WTC11 (cell line): Measurements from ENCODE around the gene PTCH1. TPM values are rescaled to one million over a fixed set of nuclear protein-coding genes. Genes with fewer than 3 reads are reported as not detected.

Source experiments
- ATAC-seq: fragments of 200-7000 bp; cut with Tn5 transposase; 2 replicates; pipeline ENCODE4 v1.10.0; 2021; ENCODE audit warnings: mild to moderate bottlenecking, moderate library complexity
- CTCF ChIA-PET: fragments of 300-600 bp; sonication (Branson Sonifier 250); formaldehyde crosslinking; loops from one replicate; lab custom pipeline; 2021; ENCODE audit warnings: antibody characterized with exemption; lab: Charles Lee
- POLR2A ChIA-PET: fragments of 350-600 bp; sonication (Branson Sonifier 250); formaldehyde crosslinking; loops from one replicate; lab custom pipeline; 2021; ENCODE audit warnings: antibody characterized with exemption; lab: Charles Lee
- DNase-seq: peaks from one replicate; pipeline ENCODE4 v3.0.0; 2021; ENCODE audit warnings: low spot score
- H3K27ac Mint-ChIP-seq: 2 replicates; pipeline ENCODE4 v1.8.0; 2021; ENCODE audit warnings: mixed read lengths
- H3K27me3 Mint-ChIP-seq: 2 replicates; pipeline ENCODE4 v1.8.0; 2021; ENCODE audit warnings: low read depth, mild to moderate bottlenecking, moderate library complexity, mixed read lengths
- H3K36me3 Mint-ChIP-seq: 2 replicates; pipeline ENCODE4 v1.8.0; 2021; ENCODE audit warnings: mixed read lengths
- H3K4me1 Mint-ChIP-seq: 2 replicates; pipeline ENCODE4 v1.8.0; 2022; ENCODE audit warnings: mixed read lengths
- H3K4me3 Mint-ChIP-seq: 2 replicates; pipeline ENCODE4 v1.8.0; 2021; ENCODE audit warnings: mild to moderate bottlenecking, moderate library complexity, mixed read lengths
- H3K9me3 Mint-ChIP-seq: 2 replicates; pipeline ENCODE4 v1.8.0; 2021; ENCODE audit warnings: mixed read lengths
- CBFB ChIP-seq: sonication (generic); formaldehyde crosslinking; IDR thresholded peaks from 2 replicates; pipeline ENCODE4 v1.8.1; 2022; ENCODE audit warnings: mild to moderate bottlenecking, low read depth, missing genetic modification reagents
- CTCF ChIP-seq: fragments of 200-600 bp; IDR thresholded peaks from 2 replicates; pipeline ENCODE4 v1.8.0; 2022; ENCODE audit warnings: antibody characterized with exemption
- FOXK1 ChIP-seq: sonication (generic); formaldehyde crosslinking; IDR thresholded peaks from 2 replicates; pipeline ENCODE4 v1.8.0; 2022; ENCODE audit warnings: mild to moderate bottlenecking, moderate library complexity, missing genetic modification reagents
- FOXP4 ChIP-seq: sonication (generic); formaldehyde crosslinking; IDR thresholded peaks from 2 replicates; pipeline ENCODE4 v1.8.0; 2022; ENCODE audit warnings: mild to moderate bottlenecking, missing genetic modification reagents
- KAT7 ChIP-seq: sonication (generic); formaldehyde crosslinking; IDR thresholded peaks from 2 replicates; pipeline ENCODE4 v1.8.1; 2023; ENCODE audit warnings: missing genetic modification reagents, mild to moderate bottlenecking, borderline replicate concordance
- MLX ChIP-seq: sonication (generic); formaldehyde crosslinking; IDR thresholded peaks from 2 replicates; pipeline ENCODE4 v1.8.1; 2023; ENCODE audit warnings: mild to moderate bottlenecking, missing genetic modification reagents, moderate library complexity
- SMAD4 ChIP-seq: sonication (generic); formaldehyde crosslinking; IDR thresholded peaks from 2 replicates; pipeline ENCODE4 v1.8.0; 2022; ENCODE audit warnings: mild to moderate bottlenecking, missing genetic modification reagents
- ZNF121 ChIP-seq: sonication (generic); formaldehyde crosslinking; IDR thresholded peaks from 2 replicates; pipeline ENCODE4 v1.8.0; 2023; ENCODE audit warnings: missing genetic modification reagents
- ZNF281 ChIP-seq: sonication (generic); formaldehyde crosslinking; IDR thresholded peaks from 2 replicates; pipeline ENCODE4 v1.8.0; 2023; ENCODE audit warnings: mild to moderate bottlenecking, missing genetic modification reagents
- ZNF423 ChIP-seq: fragments of 250-450 bp; sonication (Bioruptor Pico); IDR thresholded peaks from 2 replicates; pipeline ENCODE4 v2.1.2; 2022; ENCODE audit warnings: mild to moderate bottlenecking, moderate library complexity
- total RNA-seq: library from RNA; stranded (reverse); gene quantifications from 3 replicates; pipeline ENCODE4 v1.2.3, GENCODE V29; 2021
- TF ChIP-seq, protein P1 (sequence below): sonication (generic); formaldehyde crosslinking; IDR thresholded peaks from 2 replicates; pipeline ENCODE4 v1.8.1; 2023; ENCODE audit warnings: mild to moderate bottlenecking, missing genetic modification reagents
- TF ChIP-seq, protein P2 (sequence below): fragments of 250-450 bp; sonication (Bioruptor Pico); IDR thresholded peaks from 2 replicates; pipeline ENCODE4 v1.9.0; 2021; ENCODE audit warnings: mild to moderate bottlenecking, borderline replicate concordance
- TF ChIP-seq, protein P3 (sequence below): sonication (generic); formaldehyde crosslinking; IDR thresholded peaks from 2 replicates; pipeline ENCODE4 v1.8.0; 2022; ENCODE audit warnings: mild to moderate bottlenecking, missing genetic modification reagents

The PTCH1 gene
- total RNA-seq, 1 experiment from 2014 or later = 38.0 TPM

GRCh38 chr9:95512709-95513095, 4.1 kb downstream of the PTCH1 start:
- H3K4me1 Mint-ChIP-seq = peaks cover 50% of the 10 kb centered on the region
- ATAC-seq (no peak), DNase-seq (no peak)
- peaks cover 51% of the 10 kb centered on the region for H3K27me3 Mint-ChIP-seq
- TF ChIP-seq CBFB (CRISPR knock-in tag) = no peak
- no peak for TF ChIP-seq SMAD4
- no peak for TF ChIP-seq KAT7 (CRISPR knock-in tag)
- TF ChIP-seq, protein P1, sequence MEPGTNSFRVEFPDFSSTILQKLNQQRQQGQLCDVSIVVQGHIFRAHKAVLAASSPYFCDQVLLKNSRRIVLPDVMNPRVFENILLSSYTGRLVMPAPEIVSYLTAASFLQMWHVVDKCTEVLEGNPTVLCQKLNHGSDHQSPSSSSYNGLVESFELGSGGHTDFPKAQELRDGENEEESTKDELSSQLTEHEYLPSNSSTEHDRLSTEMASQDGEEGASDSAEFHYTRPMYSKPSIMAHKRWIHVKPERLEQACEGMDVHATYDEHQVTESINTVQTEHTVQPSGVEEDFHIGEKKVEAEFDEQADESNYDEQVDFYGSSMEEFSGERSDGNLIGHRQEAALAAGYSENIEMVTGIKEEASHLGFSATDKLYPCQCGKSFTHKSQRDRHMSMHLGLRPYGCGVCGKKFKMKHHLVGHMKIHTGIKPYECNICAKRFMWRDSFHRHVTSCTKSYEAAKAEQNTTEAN (CRISPR knock-in tag) = 0 out of 2 replicates have a peak, but pooled peaks have one; percentile 4
- TF ChIP-seq MLX (CRISPR knock-in tag) = no peak
- no peak for TF ChIP-seq FOXP4 (CRISPR knock-in tag)
- TF ChIP-seq ZNF423 = no peak
- POLR2A ChIA-PET = no interaction called here
- peak overlapping the region; percentile 58; the same call in 1 of the 2 replicates for H3K27ac Mint-ChIP-seq
- peak overlapping the region; percentile 77 for H3K4me3 Mint-ChIP-seq
- H3K9me3 Mint-ChIP-seq = no peaks in the 10 kb centered on the region
- H3K36me3 Mint-ChIP-seq = no peaks in the 10 kb centered on the region
- CTCF ChIA-PET = interaction anchor here (2.0 kb wide), 1 partner anchor 224 kb away, joined by 8 read pairs; no protein-coding TSS in a partner anchor

- H3K9me3 Mint-ChIP-seq = no peaks in the 10 kb centered on the region
- no peaks in the 10 kb centered on the region for H3K36me3 Mint-ChIP-seq
- peak overlapping the region; percentile 92 for H3K27ac Mint-ChIP-seq
- peak overlapping the region; percentile 77 for H3K4me3 Mint-ChIP-seq
- peaks cover 45% of the 10 kb centered on the region for H3K27me3 Mint-ChIP-seq
- DNase-seq (peak; percentile 47), ATAC-seq (peak; percentile 1)
- CTCF ChIA-PET = interaction anchor here (1.0 to 2.0 kb wide), 2 partner anchors 40 to 224 kb away, joined by 3 to 8 read pairs; no protein-coding TSS in a partner anchor
- H3K4me1 Mint-ChIP-seq = peaks cover 46% of the 10 kb centered on the region
- POLR2A ChIA-PET = interaction anchor here (1.0 kb wide), 1 partner anchor 364 kb away, joined by 3 read pairs; the partner anchor contains the start of gene ERCC6L2
- TF ChIP-seq ZNF281 (CRISPR knock-in tag) = no peak
- TF ChIP-seq, protein P2, sequence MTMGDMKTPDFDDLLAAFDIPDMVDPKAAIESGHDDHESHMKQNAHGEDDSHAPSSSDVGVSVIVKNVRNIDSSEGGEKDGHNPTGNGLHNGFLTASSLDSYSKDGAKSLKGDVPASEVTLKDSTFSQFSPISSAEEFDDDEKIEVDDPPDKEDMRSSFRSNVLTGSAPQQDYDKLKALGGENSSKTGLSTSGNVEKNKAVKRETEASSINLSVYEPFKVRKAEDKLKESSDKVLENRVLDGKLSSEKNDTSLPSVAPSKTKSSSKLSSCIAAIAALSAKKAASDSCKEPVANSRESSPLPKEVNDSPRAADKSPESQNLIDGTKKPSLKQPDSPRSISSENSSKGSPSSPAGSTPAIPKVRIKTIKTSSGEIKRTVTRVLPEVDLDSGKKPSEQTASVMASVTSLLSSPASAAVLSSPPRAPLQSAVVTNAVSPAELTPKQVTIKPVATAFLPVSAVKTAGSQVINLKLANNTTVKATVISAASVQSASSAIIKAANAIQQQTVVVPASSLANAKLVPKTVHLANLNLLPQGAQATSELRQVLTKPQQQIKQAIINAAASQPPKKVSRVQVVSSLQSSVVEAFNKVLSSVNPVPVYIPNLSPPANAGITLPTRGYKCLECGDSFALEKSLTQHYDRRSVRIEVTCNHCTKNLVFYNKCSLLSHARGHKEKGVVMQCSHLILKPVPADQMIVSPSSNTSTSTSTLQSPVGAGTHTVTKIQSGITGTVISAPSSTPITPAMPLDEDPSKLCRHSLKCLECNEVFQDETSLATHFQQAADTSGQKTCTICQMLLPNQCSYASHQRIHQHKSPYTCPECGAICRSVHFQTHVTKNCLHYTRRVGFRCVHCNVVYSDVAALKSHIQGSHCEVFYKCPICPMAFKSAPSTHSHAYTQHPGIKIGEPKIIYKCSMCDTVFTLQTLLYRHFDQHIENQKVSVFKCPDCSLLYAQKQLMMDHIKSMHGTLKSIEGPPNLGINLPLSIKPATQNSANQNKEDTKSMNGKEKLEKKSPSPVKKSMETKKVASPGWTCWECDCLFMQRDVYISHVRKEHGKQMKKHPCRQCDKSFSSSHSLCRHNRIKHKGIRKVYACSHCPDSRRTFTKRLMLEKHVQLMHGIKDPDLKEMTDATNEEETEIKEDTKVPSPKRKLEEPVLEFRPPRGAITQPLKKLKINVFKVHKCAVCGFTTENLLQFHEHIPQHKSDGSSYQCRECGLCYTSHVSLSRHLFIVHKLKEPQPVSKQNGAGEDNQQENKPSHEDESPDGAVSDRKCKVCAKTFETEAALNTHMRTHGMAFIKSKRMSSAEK = no peak
- no peak for TF ChIP-seq CTCF
- TF ChIP-seq FOXK1 = peak; percentile 88
- TF ChIP-seq, protein P3, sequence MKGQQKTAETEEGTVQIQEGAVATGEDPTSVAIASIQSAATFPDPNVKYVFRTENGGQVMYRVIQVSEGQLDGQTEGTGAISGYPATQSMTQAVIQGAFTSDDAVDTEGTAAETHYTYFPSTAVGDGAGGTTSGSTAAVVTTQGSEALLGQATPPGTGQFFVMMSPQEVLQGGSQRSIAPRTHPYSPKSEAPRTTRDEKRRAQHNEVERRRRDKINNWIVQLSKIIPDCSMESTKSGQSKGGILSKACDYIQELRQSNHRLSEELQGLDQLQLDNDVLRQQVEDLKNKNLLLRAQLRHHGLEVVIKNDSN (CRISPR knock-in tag) = no peak
- peak; percentile 82; the same call in 1 of the 2 replicates for TF ChIP-seq FOXP4 (CRISPR knock-in tag)
- TF ChIP-seq ZNF121 (CRISPR knock-in tag) = no peak
Measured at GRCh38 chr9:95511952-95512708, 4.6 kb downstream of the PTCH1 start.
